HG02678 (cell line): ENCODE measurements around the gene CLIC2.

Source experiments
- ATAC-seq: cut with Tn5 transposase; IDR thresholded peaks from one replicate; pipeline ENCODE4 v1.9.1; 2021; ENCODE audit warnings: mild to moderate bottlenecking, moderate library complexity; ENCODE audit not compliant: unreplicated experiment

The CLIC2 gene

GRCh38 chrX:155263854-155264628 is 70.4 kb downstream of the CLIC2 start, which contains the start of gene RAB39B:
RAB39B (minus strand) TSS chrX:155264491; CDS start chrX:155264288, 203 bp downstream.
- ATAC-seq, result peak; percentile 92

GRCh38 chrX:155262970-155263754 is 71.3 kb downstream of the CLIC2 start:
- ATAC-seq, result no peak

GRCh38 chrX:155259752-155260151 is 74.7 kb downstream of the CLIC2 start:
- ATAC-seq, result no peak

GRCh38 chrX:155251391-155251790 is 83.0 kb downstream of the CLIC2 start:
- ATAC-seq, result no peak

GRCh38 chrX:155247497-155247896 is 86.9 kb downstream of the CLIC2 start:
- ATAC-seq, result no peak

GRCh38 chrX:155246748-155247147 is 87.7 kb downstream of the CLIC2 start:
- ATAC-seq, result no peak

- ATAC-seq, result no peak
These were observed 92.1 kb downstream of the CLIC2 start for GRCh38 chrX:155242300-155242699.

GRCh38 chrX:155237719-155238118 is 96.7 kb downstream of the CLIC2 start:
- ATAC-seq, result no peak

- ATAC-seq, result no peak
These were observed 98.5 kb downstream of the CLIC2 start for GRCh38 chrX:155235891-155236290.

- ATAC-seq, result peak; percentile 69
These were observed 103.3 kb downstream of the CLIC2 start for GRCh38 chrX:155231163-155231562.
